Measurements from ENCODE around the gene RASL12. TPM values are rescaled to one million over a fixed set of nuclear protein-coding genes. Genes with fewer than 3 reads are reported as not detected.

RASL12 gene
- total RNA-seq, 1 donor from 2014 or later, result 0.38 TPM

DNA sequence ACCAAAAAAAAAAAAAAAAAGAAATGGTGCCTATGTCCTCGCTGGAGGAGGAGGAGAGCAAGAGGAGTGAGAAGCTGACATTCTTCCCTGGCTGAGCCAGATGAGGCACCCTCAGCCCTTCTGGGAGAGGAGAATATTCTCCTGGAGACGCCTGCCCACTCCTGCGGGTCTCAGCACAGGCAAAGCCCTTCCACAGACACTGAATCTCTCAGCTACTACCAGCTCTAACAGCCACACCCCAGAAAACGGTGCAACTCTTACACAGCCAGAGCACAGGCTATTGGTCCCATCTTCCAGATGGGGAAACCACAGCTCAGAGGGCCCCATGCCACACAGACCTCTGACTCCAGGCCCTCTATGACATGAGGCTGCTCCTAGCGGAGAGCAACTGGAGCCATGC, 5.7 kb downstream of the RASL12 start:
- H3K4me1 Mint-ChIP-seq (ENCODE audit: low read depth), result peaks cover 4% of the 10 kb centered on the region
- no peak overlapping the region for H3K27ac Mint-ChIP-seq
- H3K27me3 Mint-ChIP-seq, result peaks cover 20% of the 10 kb centered on the region
- no peaks in the 10 kb centered on the region for H3K36me3 Mint-ChIP-seq (ENCODE audit: insufficient read depth)
- TF ChIP-seq CTCF (IDR thresholded peaks at IDR 0.05; ENCODE audit: unreplicated experiment), result no peak
- H3K9me3 Mint-ChIP-seq (ENCODE audit: low read depth), result no peaks in the 10 kb centered on the region
- no peak for DNase-seq (ENCODE audit: low spot score, unreplicated experiment)
- H3K4me3 Mint-ChIP-seq (ENCODE audit: low read depth), result no peak overlapping the region

DNA sequence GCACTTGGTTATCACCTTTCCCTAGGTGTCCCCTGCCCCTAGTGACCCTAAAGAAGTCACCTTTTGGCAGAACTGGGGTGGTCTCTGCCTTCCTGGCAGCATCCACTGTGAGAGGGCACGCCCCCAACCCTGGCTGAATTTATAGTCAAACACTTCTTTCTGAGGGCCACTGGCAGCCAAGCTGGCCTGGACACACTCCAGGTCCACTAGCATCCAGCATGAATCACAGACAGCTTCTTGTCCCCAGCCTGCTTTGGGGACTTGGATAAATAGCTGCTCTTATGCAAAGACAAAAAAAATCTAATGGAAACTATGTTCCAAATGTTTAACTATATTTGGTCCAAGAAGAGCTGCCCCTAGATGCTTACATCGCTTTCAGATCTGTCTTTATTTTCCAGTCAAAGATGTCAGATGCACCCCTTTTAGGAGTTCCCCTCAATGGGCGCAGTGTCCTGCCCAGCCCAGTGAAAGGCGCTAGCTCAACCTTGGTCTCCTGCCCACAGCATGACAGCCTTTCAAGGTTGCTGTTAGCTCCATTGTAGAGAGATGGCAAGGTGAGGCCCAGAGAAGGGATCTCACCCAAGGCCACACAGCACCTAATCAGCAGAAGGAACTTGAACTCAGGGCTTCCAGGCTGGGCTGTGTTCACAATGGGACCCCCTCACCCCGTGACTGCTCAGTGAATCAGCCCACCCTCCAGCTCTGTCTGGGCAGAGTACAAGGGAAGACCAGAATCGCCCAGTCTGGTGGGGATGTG, 7.0 kb downstream of the RASL12 start:
- peaks cover 10% of the 10 kb centered on the region for H3K27me3 Mint-ChIP-seq
- TF ChIP-seq CTCF (IDR thresholded peaks at IDR 0.05; ENCODE audit: unreplicated experiment), result no peak
- peaks cover 6% of the 10 kb centered on the region for H3K4me1 Mint-ChIP-seq (ENCODE audit: low read depth)
- no peaks in the 10 kb centered on the region for H3K36me3 Mint-ChIP-seq (ENCODE audit: insufficient read depth)
- no peaks in the 10 kb centered on the region for H3K9me3 Mint-ChIP-seq (ENCODE audit: low read depth)
- no peak overlapping the region for H3K27ac Mint-ChIP-seq
- H3K4me3 Mint-ChIP-seq (ENCODE audit: low read depth), result no peak overlapping the region
- no peak for DNase-seq (ENCODE audit: low spot score, unreplicated experiment)

DNA sequence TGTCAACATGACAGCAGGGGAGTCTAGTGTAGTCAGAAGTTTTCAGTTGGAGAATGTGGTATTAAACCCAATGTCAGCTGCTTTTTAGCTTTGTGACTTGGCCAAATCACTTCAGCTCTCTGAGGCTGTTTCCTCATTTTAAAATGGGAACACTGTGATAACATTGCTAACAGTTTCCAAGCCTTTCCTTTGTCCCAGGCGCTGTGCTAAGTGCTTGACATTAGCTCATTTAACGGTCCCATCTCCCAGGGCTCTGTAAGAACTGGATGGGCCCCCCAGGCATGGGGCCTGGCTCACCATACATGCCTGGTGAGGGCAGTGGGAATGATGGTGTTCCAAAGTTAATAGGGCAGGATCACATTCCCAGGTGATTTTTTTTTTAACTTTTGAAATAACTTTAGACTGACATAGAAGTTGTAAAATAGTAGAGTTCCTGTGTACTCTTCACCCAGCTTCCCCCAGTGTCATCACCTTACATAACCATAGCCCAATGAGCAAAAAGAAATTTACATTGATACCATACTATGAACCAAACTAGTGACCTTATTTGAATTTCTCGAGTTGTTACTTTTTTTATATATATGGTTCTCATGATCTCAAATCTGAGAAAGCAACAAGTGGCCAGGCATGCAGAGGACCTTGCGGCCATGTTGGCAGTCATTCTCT, 7.7 kb downstream of the RASL12 start:
- H3K4me1 Mint-ChIP-seq (ENCODE audit: low read depth), result peaks cover 6% of the 10 kb centered on the region
- H3K27me3 Mint-ChIP-seq, result peaks cover 5% of the 10 kb centered on the region
- DNase-seq (ENCODE audit: low spot score, unreplicated experiment), result no peak
- no peaks in the 10 kb centered on the region for H3K36me3 Mint-ChIP-seq (ENCODE audit: insufficient read depth)
- no peaks in the 10 kb centered on the region for H3K9me3 Mint-ChIP-seq (ENCODE audit: low read depth)
- TF ChIP-seq CTCF (IDR thresholded peaks at IDR 0.05; ENCODE audit: unreplicated experiment), result no peak
- H3K27ac Mint-ChIP-seq, result peak overlapping the region; percentile 73
- no peak overlapping the region for H3K4me3 Mint-ChIP-seq (ENCODE audit: low read depth)

GRCh38 chr15:65059369-65059750, 8.4 kb downstream of the RASL12 start:
- no peak for DNase-seq (ENCODE audit: low spot score, unreplicated experiment)
- Mint-ChIP-seq H3K36me3 (ENCODE audit: insufficient read depth) (no peaks in the 10 kb centered on the region), H3K9me3 (ENCODE audit: low read depth) (no peaks in the 10 kb centered on the region), H3K4me3 (ENCODE audit: low read depth) (no peak overlapping the region), H3K27ac (peak overlapping the region; percentile 73), H3K4me1 (ENCODE audit: low read depth) (peaks cover 6% of the 10 kb centered on the region), H3K27me3 (peaks cover 5% of the 10 kb centered on the region)
- TF ChIP-seq CTCF (IDR thresholded peaks at IDR 0.05; ENCODE audit: unreplicated experiment), result no peak

DNA sequence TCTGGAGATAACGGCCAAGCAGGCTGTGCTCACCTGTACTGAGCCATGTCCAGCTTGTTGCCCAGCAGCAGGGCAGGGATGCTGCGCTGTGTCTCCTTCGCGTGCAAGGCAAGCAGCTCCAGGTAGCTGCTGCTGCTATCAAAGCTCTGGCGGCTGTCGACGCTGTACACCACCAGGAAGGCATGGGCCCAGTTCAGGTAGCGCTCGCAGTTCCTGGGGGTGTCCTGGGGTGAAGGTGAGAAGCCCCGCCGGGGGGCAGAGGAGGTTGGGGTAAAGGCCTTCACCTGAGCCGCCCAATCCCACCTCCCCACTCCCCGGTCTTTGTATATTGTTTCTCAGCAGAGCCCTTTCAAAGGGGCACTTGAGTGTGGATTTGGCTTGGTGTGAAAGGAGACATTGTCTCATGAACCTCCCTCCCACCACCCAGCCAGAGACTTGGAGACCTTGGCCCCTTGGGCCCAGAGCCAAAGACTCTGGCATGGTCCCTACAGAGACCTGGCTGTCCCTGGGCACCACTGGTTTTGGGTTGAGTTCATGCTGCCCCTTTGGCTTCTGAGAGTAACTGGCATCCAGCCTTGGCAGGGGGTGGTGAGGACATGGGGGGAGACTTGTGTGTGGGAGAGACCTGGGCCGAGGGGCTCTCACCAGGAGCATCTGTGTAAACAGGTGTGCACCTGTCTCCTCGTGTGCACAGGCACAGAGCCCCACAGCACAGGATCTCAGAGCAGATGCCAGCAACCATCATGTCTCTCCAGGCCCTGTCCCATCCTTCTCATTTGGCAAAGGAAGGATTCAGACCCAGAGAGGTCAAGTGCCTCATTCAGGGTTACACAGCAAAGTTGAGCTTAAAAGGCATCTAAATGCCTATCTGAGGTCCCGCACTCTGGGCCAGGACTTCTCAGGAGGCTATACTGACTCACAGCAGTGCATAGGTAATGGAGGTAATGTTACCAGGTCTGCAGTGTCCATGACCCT, 9.1 kb downstream of the RASL12 start:
- H3K4me3 Mint-ChIP-seq (ENCODE audit: low read depth), result no peak overlapping the region
- no peak for TF ChIP-seq CTCF (IDR thresholded peaks at IDR 0.05; ENCODE audit: unreplicated experiment)
- no peak overlapping the region for H3K27ac Mint-ChIP-seq
- H3K36me3 Mint-ChIP-seq (ENCODE audit: insufficient read depth), result no peaks in the 10 kb centered on the region
- peaks cover 5% of the 10 kb centered on the region for H3K27me3 Mint-ChIP-seq
- H3K9me3 Mint-ChIP-seq (ENCODE audit: low read depth), result no peaks in the 10 kb centered on the region
- H3K4me1 Mint-ChIP-seq (ENCODE audit: low read depth), result peaks cover 6% of the 10 kb centered on the region
- DNase-seq (ENCODE audit: low spot score, unreplicated experiment), result no peak
